HepG2 (cell line): ENCODE results near the gene PCDHGB1. TPM values are rescaled to one million over a fixed set of nuclear protein-coding genes. Genes with fewer than 3 reads are reported as not detected.
A peak's percentile ranks its signal among the peaks of the same experiment; 100 is the strongest.

Experiments used
- ATAC-seq: fragments of 200-7000 bp; cut with Tn5 transposase; 3 replicates; pipeline ENCODE4 v1.9.1; 2020; ENCODE audit warnings: mild to moderate bottlenecking, moderate library complexity
- BruUV-seq: library from RNA; stranded (reverse); fragments of 400-500 nt; replicated peaks from 2 replicates; lab custom pipeline; 2021; lab: Mats Ljungman, UMichigan
- CTCF ChIA-PET: fragments of 300-600 bp; formaldehyde crosslinking; extraction: SDS; loops from one replicate; lab custom pipeline; 2021; ENCODE audit warnings: low total read pairs, inconsistent platforms, low intra/inter-chr PET ratio; lab: Yijun Ruan, JAX
- POLR2A ChIA-PET: fragments of 350-600 bp; sonication (Branson Sonifier 250); formaldehyde crosslinking; loops from one replicate; lab custom pipeline; 2020; ENCODE audit warnings: antibody characterized with exemption, inconsistent platforms; lab: Yijun Ruan, JAX
- DNase-seq: peaks from one replicate; pipeline ENCODE4 v3.0.0-alpha.2; 2015; ENCODE audit warnings: low spot score
- FAIRE-seq: peaks from 3 replicates; lab custom pipeline; 2011; peaks lifted over from hg19 to GRCh38; lab: Jason Lieb, UNC
- H2AFZ ChIP-seq: one replicate; pipeline ENCODE4 v1.6.1; 2011; ENCODE audit warnings: low read length, inconsistent platforms
- H3K27ac ChIP-seq: fragments of 300-600 bp; 3 replicates; pipeline ENCODE4 v1.8.0; 2011; ENCODE audit warnings: mixed run types, mild to moderate bottlenecking, mixed read lengths, low read length, inconsistent platforms; ENCODE audit not compliant: insufficient read depth; ENCODE audit errors: extremely low read length
- H3K27me3 ChIP-seq, 2 experiments: fragments of 200-600 bp in 1 of 2; 2 replicates in 1 of 2; 3 replicates in 1 of 2; pipeline versions ENCODE4 v1.6.0 to v1.8.0; 2011; ENCODE audit warnings: low read length in 2 of 2, mild to moderate bottlenecking in 2 of 2, moderate library complexity in 2 of 2, inconsistent platforms in 1 of 2; ENCODE audit not compliant: insufficient read depth in 2 of 2, control insufficient read depth in 1 of 2
- H3K36me3 ChIP-seq, 2 experiments: fragments of 200-600 bp in 1 of 2; replicated peaks in 1 of 2; 2 replicates in 1 of 2; 3 replicates in 1 of 2; pipeline versions ENCODE4 v1.5.1 to v1.8.0; 2011; ENCODE audit warnings: low read length in 2 of 2, inconsistent platforms in 1 of 2; ENCODE audit not compliant: insufficient read depth in 2 of 2, control insufficient read depth in 1 of 2
- H3K4me1 ChIP-seq: 2 replicates; pipeline ENCODE4 v1.5.1; 2012; ENCODE audit warnings: low read length, inconsistent platforms; ENCODE audit not compliant: insufficient read depth
- H3K4me2 ChIP-seq: 2 replicates; pipeline ENCODE4 v1.6.0; 2011; ENCODE audit warnings: low read depth, low read length, inconsistent platforms
- H3K4me3 ChIP-seq, 3 experiments: fragments of 200-600 bp in 1 of 3; sonication (generic), shearing (Covaris generic) in 1 of 3; replicated peaks in 1 of 3; 2 replicates each; pipeline ENCODE4 v1.5.1; 2011 to 2016; ENCODE audit warnings: low read length in 3 of 3, inconsistent platforms in 2 of 3, low read depth in 2 of 3, mild to moderate bottlenecking in 2 of 3, control low read depth in 1 of 3, mixed read lengths in 1 of 3; ENCODE audit not compliant: insufficient read depth in 1 of 3
- H3K79me2 ChIP-seq: one replicate; pipeline ENCODE4 v1.6.1; 2011; ENCODE audit warnings: low read length, inconsistent platforms; ENCODE audit not compliant: insufficient read depth
- H3K9ac ChIP-seq: 2 replicates; pipeline ENCODE4 v1.6.0; 2011; ENCODE audit warnings: mild to moderate bottlenecking, low read depth, low read length, inconsistent platforms; ENCODE audit not compliant: insufficient read depth
- H3K9me3 ChIP-seq: 2 replicates; pipeline ENCODE4 v1.5.1; 2012; ENCODE audit warnings: mild to moderate bottlenecking, low read length
- H4K20me1 ChIP-seq: 2 replicates; pipeline ENCODE4 v1.6.0; 2011; ENCODE audit warnings: inconsistent platforms, mild to moderate bottlenecking, low read length, moderate library complexity; ENCODE audit not compliant: insufficient read depth
- HNRNPK ChIP-seq: fragments of 200-400 bp; formaldehyde crosslinking; IDR thresholded peaks from 2 replicates; pipeline ENCODE4 v1.6.1; 2018; ENCODE audit warnings: low read length, low read depth, moderate library complexity, mild to moderate bottlenecking; ENCODE audit not compliant: poor library complexity, severe bottlenecking
- IKZF4 ChIP-seq: sonication (generic); formaldehyde crosslinking; IDR thresholded peaks from 2 replicates; pipeline ENCODE4 v1.5.1; 2020; ENCODE audit warnings: borderline replicate concordance, mild to moderate bottlenecking, low read depth, missing genetic modification reagents; ENCODE audit errors: not compliant biosample characterization
- IRF1 ChIP-seq: sonication (generic); formaldehyde crosslinking; IDR thresholded peaks from 2 replicates; pipeline ENCODE4 v1.4.0; 2020; ENCODE audit warnings: low read depth, mild to moderate bottlenecking, missing genetic modification reagents
- KAT7 ChIP-seq: IDR thresholded peaks from 2 replicates; pipeline ENCODE4 v1.6.1; 2018; ENCODE audit warnings: borderline replicate concordance, missing compliant biosample characterization
- KAT8 ChIP-seq: IDR thresholded peaks from 2 replicates; pipeline ENCODE4 v1.6.1; 2016; ENCODE audit warnings: missing genetic modification reagents, missing compliant biosample characterization
- KDM2A ChIP-seq: sonication (generic); formaldehyde crosslinking; IDR thresholded peaks from 2 replicates; pipeline ENCODE4 v1.4.0; 2020; ENCODE audit warnings: low read depth, missing genetic modification reagents, borderline replicate concordance
- MED1 ChIP-seq: sonication (generic); formaldehyde crosslinking; IDR thresholded peaks from 2 replicates; pipeline ENCODE4 v1.4.0; 2020; ENCODE audit warnings: missing genetic modification reagents
- NFIC ChIP-seq: IDR thresholded peaks from 2 replicates; pipeline ENCODE4 v1.6.1; 2012; ENCODE audit warnings: mild to moderate bottlenecking, low read length, inconsistent platforms
- NFYB ChIP-seq: sonication (generic); formaldehyde crosslinking; IDR thresholded peaks from 2 replicates; pipeline ENCODE4 v1.4.0; 2020; ENCODE audit warnings: missing genetic modification reagents
- RBM22 ChIP-seq: fragments of 200-400 bp; formaldehyde crosslinking; optimal IDR thresholded peaks from 2 replicates; pipeline ENCODE3; 2017; ENCODE audit warnings: mild to moderate bottlenecking, low read length, moderate library complexity
- SMC3 ChIP-seq: IDR thresholded peaks from 2 replicates; pipeline ENCODE4 v1.6.1; 2011; ENCODE audit warnings: low read length, improper control_type of control experiment
- SOX6 ChIP-seq, 2 experiments: fragments of 450-650 bp in 1 of 2; sonication (generic) in 1 of 2; formaldehyde crosslinking in 1 of 2; IDR thresholded peaks; 2 replicates each; pipeline versions ENCODE4 v1.4.0 to v1.6.1; 2017 to 2020; ENCODE audit warnings: antibody characterized with exemption in 1 of 2, mild to moderate bottlenecking in 1 of 2, missing genetic modification reagents in 1 of 2
- STAG1 ChIP-seq: sonication (generic); formaldehyde crosslinking; IDR thresholded peaks from 2 replicates; pipeline ENCODE4 v1.4.0; 2020; ENCODE audit warnings: missing genetic modification reagents
- TBX2 ChIP-seq: sonication (generic); formaldehyde crosslinking; IDR thresholded peaks from 2 replicates; pipeline ENCODE4 v1.5.0; 2020; ENCODE audit warnings: missing genetic modification reagents, mild to moderate bottlenecking, borderline replicate concordance
- TFDP1 ChIP-seq: IDR thresholded peaks from 2 replicates; pipeline ENCODE4 v1.6.1; 2016; ENCODE audit warnings: missing compliant biosample characterization, missing genetic modification reagents, borderline replicate concordance
- WGBS: methylation state at CpG from one replicate; pipeline ENCODE4 v1.1.6; 2017; ENCODE audit warnings: low lambda C conversion rate; 5-methylcytosine and 5-hydroxymethylcytosine counted together
- in situ Hi-C: cut with HindIII; loops from 2 replicates; pipeline ENCODE4 v1.10.0; 2017; ENCODE audit warnings: low pct_unique_long_range_greater_than_20kb; ENCODE audit not compliant: extremely low pct_ligation_motif_present
- intact Hi-C: fragments of 100-400 bp; cut with micrococcal nuclease; formaldehyde crosslinking; loops from one replicate; pipeline ENCODE4 v1.10.0; 2022; ENCODE audit not compliant: unreplicated experiment
- polyA plus RNA-seq, 8 experiments: library from polyadenylated mRNA; depleted of rRNA in 3 of 8; stranded (reverse) in 7 of 8; unstranded in 1 of 8; fragments of >200 nt; fragmentation: Illumina TruSeq in 4 of 8; extraction: Trizol in 4 of 8; gene quantifications; 2 replicates each; pipeline versions ENCODE4 v1.2.1 to v1.2.3, GENCODE V29; 2011 to 2016; ENCODE audit warnings: low read depth in 4 of 8, missing spikeins in 1 of 8, mixed read lengths in 1 of 8; ENCODE audit not compliant: insufficient read depth in 1 of 8
- total RNA-seq, 5 experiments: library from RNA; depleted of rRNA; stranded (reverse); fragments of >200 nt; fragmentation: Illumina TruSeq; extraction: Trizol; gene quantifications; 2 replicates each; pipeline ENCODE4 v1.2.3, GENCODE V29; 2016; ENCODE audit warnings: low read depth in 1 of 5
- TF ChIP-seq, protein P1 (sequence below): sonication (generic); formaldehyde crosslinking; IDR thresholded peaks from 2 replicates; pipeline ENCODE4 v1.8.1; 2023; ENCODE audit warnings: mild to moderate bottlenecking, inconsistent platforms, moderate library complexity, missing genetic modification reagents, borderline replicate concordance

PCDHGB1 gene
- total and polyA plus RNA-seq, 2 of the 13 experiments (the other 11 are each of a cell fraction or from before 2014, with no cell fraction given) = 1.0 to 2.6 TPM

GRCh38 chr5:141326088-141326854 is 23.6 kb upstream of the PCDHGB1 start:
- WGBS = 35% methylated on average over 27 of the region's 27 CpGs
- intact Hi-C loops = loop anchor here (5.0 kb wide), 1 partner anchor 236 kb away; no protein-coding TSS in a partner anchor
- peak; percentile 89 for ATAC-seq
- TSS peak; percentile 47 for BruUV-seq
- H3K9ac ChIP-seq = peak overlapping the region; percentile 54
- in situ Hi-C loops = no loop called here
- peak overlapping the region; percentile 91 for H2AFZ ChIP-seq
- peak overlapping the region; percentile 71 for H3K4me2 ChIP-seq
- H3K9me3 ChIP-seq = no peaks in the 10 kb centered on the region; the same call in 1 of the 2 replicates
- peak; percentile 44 for FAIRE-seq
- no peaks in the 10 kb centered on the region for H3K36me3 ChIP-seq
- H4K20me1 ChIP-seq = no peaks in the 10 kb centered on the region
- CTCF ChIA-PET = interaction anchor here (1.2 to 1.3 kb wide), 2 partner anchors 198 to 238 kb away, joined by 3 read pairs; no protein-coding TSS in a partner anchor
- peak; percentile 58 for DNase-seq
- H3K79me2 ChIP-seq = no peaks in the 10 kb centered on the region
- POLR2A ChIA-PET = no interaction called here
- peaks cover 18% of the 10 kb centered on the region for H3K4me1 ChIP-seq
- H3K4me3 ChIP-seq = peak overlapping the region; percentile 32 to 58 (median 54); a peak in 5 of 6 replicates
- H3K27me3 ChIP-seq = peaks cover 0 to 9% of the 10 kb centered on the region in 2 experiments; a peak in 2 of 5 replicates
- H3K27ac ChIP-seq = no peak overlapping the region
- TF ChIP-seq KDM2A (CRISPR knock-in tag) (peak; percentile 21; the same call in 1 of the 2 replicates), TBX2 (CRISPR knock-in tag) (no peak), RBM22 (no peak), IRF1 (CRISPR knock-in tag) (no peak), STAG1 (peak; percentile 40), SMC3 (peak; percentile 30; the same call in 1 of the 2 replicates), NFIC (no peak), TFDP1 (peak; percentile 64; the same call in 1 of the 2 replicates), IKZF4 (CRISPR knock-in tag) (no peak), MED1 (CRISPR knock-in tag) (no peak), SOX6 (IDR thresholded peaks at IDR 0.05) (no peak), SOX6 (CRISPR knock-in tag; IDR thresholded peaks at IDR 0.05) (0 out of 2 replicates have a peak, but pooled peaks have one; percentile 26), NFYB (0 out of 2 replicates have a peak, but pooled peaks have one; percentile 9), KAT8 (CRISPR knock-in tag) (0 out of 2 replicates have a peak, but pooled peaks have one; percentile 20), HNRNPK (no peak), KAT7 (0 out of 2 replicates have a peak, but pooled peaks have one; percentile 35)
- TF ChIP-seq, protein P1, sequence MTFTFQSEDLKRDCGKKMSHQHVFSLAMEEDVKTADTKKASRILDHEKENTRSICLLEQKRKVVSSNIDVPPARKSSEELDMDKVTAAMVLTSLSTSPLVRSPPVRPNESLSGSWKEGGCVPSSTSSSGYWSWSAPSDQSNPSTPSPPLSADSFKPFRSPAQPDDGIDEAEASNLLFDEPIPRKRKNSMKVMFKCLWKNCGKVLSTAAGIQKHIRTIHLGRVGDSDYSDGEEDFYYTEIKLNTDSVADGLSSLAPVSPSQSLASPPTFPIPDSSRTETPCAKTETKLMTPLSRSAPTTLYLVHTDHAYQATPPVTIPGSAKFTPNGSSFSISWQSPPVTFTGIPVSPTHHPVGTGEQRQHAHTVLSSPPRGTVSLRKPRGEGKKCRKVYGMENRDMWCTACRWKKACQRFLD (CRISPR knock-in tag) = no peak
